Neural cell (in vitro differentiated cells): ENCODE measurements around the gene IMPG2. TPM values are rescaled to one million over a fixed set of nuclear protein-coding genes. Genes with fewer than 3 reads are reported as not detected.

ENCODE experiments used
- H2AFZ ChIP-seq: fragments of 200-600, 300-800 bp; sonication (generic), shearing (Covaris generic); 2 replicates; pipeline ENCODE4 v1.6.0; 2014; ENCODE audit warnings: low read depth, mild to moderate bottlenecking, antibody characterized with exemption, low read length, moderate library complexity
- H3F3A ChIP-seq: fragments of 200-600 bp; shearing (Covaris generic); 2 replicates; pipeline ENCODE4 v1.6.1; 2016; ENCODE audit warnings: mild to moderate bottlenecking, moderate library complexity, mixed read lengths, antibody characterized with exemption, low read length; ENCODE audit not compliant: insufficient read depth, poor library complexity, severe bottlenecking
- H3K27ac ChIP-seq: fragments of 200-600, 300-800 bp; sonication (generic), shearing (Covaris generic); 2 replicates; pipeline ENCODE4 v1.5.1; 2014; ENCODE audit warnings: mild to moderate bottlenecking, low read length, moderate library complexity
- H3K27me3 ChIP-seq: fragments of 300-800, 200-600 bp; sonication (generic), shearing (Covaris generic); 2 replicates; pipeline ENCODE4 v1.6.0; 2014; ENCODE audit warnings: mild to moderate bottlenecking, low read depth, low read length, moderate library complexity; ENCODE audit not compliant: insufficient read depth
- H3K36me3 ChIP-seq: fragments of 300-800, 200-600 bp; sonication (generic), shearing (Covaris generic); 2 replicates; pipeline ENCODE4 v1.5.1; 2014; ENCODE audit warnings: mild to moderate bottlenecking, antibody characterized with exemption, low read length, moderate library complexity; ENCODE audit not compliant: insufficient read depth
- H3K4me2 ChIP-seq: fragments of 300-800, 200-600 bp; sonication (generic), shearing (Covaris generic); 2 replicates; pipeline ENCODE4 v1.6.0; 2014; ENCODE audit warnings: mild to moderate bottlenecking, low read length
- H3K4me3 ChIP-seq: fragments of 300-800, 200-600 bp; sonication (generic), shearing (Covaris generic); 2 replicates; pipeline ENCODE4 v1.5.1; 2014; ENCODE audit warnings: mild to moderate bottlenecking, low read length, moderate library complexity
- H3K79me2 ChIP-seq: fragments of 200-600 bp; shearing (Covaris generic); replicated peaks from 2 replicates; pipeline ENCODE4 v1.6.0; 2014; ENCODE audit warnings: mild to moderate bottlenecking, low read length, moderate library complexity; ENCODE audit not compliant: insufficient read depth
- H3K9ac ChIP-seq: fragments of 300-800, 200-600 bp; sonication (generic), shearing (Covaris generic); 2 replicates; pipeline ENCODE4 v1.6.1; 2016; ENCODE audit warnings: mild to moderate bottlenecking, low read length, mixed read lengths
- H3K9me2 ChIP-seq: fragments of 200-600 bp; shearing (Covaris generic); 2 replicates; pipeline ENCODE4 v1.6.1; 2016; ENCODE audit warnings: mild to moderate bottlenecking, low read length, mixed read lengths; ENCODE audit not compliant: insufficient read depth
- H3K9me3 ChIP-seq: fragments of 200-600, 300-800 bp; sonication (generic), shearing (Covaris generic); 2 replicates; pipeline ENCODE4 v1.6.1; 2016; ENCODE audit warnings: mild to moderate bottlenecking, mixed run types, low read length, moderate library complexity, mixed read lengths
- H4K20me1 ChIP-seq: fragments of 200-600 bp; shearing (Covaris generic); 2 replicates; pipeline ENCODE4 v1.6.1; 2016; ENCODE audit warnings: mild to moderate bottlenecking, mixed run types; ENCODE audit not compliant: insufficient read depth
- EP300 ChIP-seq: fragments of 450-650 bp; conservative IDR thresholded peaks from 2 replicates; pipeline ENCODE4 v1.6.1; 2014; ENCODE audit warnings: antibody characterized with exemption, mild to moderate bottlenecking, moderate library complexity; ENCODE audit not compliant: poor library complexity, severe bottlenecking
- EZH2 ChIP-seq: fragments of 200-600, 300-800 bp; shearing (Covaris generic), sonication (generic); IDR thresholded peaks from 2 replicates; pipeline ENCODE4 v1.6.1; 2014; ENCODE audit warnings: antibody characterized with exemption, low read length, borderline replicate concordance, mild to moderate bottlenecking; ENCODE audit not compliant: insufficient read depth, poor library complexity, severe bottlenecking
- MXI1 ChIP-seq: fragments of 450-650 bp; conservative IDR thresholded peaks from 2 replicates; pipeline ENCODE4 v1.6.1; 2014; ENCODE audit warnings: antibody characterized with exemption, mild to moderate bottlenecking; ENCODE audit not compliant: poor library complexity, severe bottlenecking
- POLR2AphosphoS5 ChIP-seq: IDR thresholded peaks from 2 replicates; pipeline ENCODE4 v1.6.1; 2012
- RAD21 ChIP-seq: fragments of 450-650 bp; conservative IDR thresholded peaks from 2 replicates; pipeline ENCODE4 v1.6.1; 2014; ENCODE audit warnings: antibody characterized with exemption, mild to moderate bottlenecking, moderate library complexity
- SMC3 ChIP-seq: fragments of 450-650 bp; conservative IDR thresholded peaks from 2 replicates; pipeline ENCODE4 v1.6.1; 2014; ENCODE audit warnings: antibody characterized with exemption, mild to moderate bottlenecking, moderate library complexity; ENCODE audit not compliant: poor library complexity
- TAF1 ChIP-seq: IDR thresholded peaks from 2 replicates; pipeline ENCODE4 v1.6.1; 2012; ENCODE audit warnings: low read depth
- polyA plus RNA-seq: library from polyadenylated mRNA; depleted of rRNA; stranded (reverse); fragments of >200 nt; gene quantifications from 2 replicates; pipeline ENCODE4 v1.2.3, GENCODE V29; 2014
- TF ChIP-seq, protein P1 (sequence below): IDR thresholded peaks from 2 replicates; pipeline ENCODE4 v1.6.1; 2012; ENCODE audit warnings: borderline replicate concordance
- TF ChIP-seq, protein P2 (sequence below): fragments of 450-650 bp; IDR thresholded peaks from 2 replicates; pipeline ENCODE4 v1.5.1; 2014; ENCODE audit warnings: antibody characterized with exemption, mild to moderate bottlenecking, moderate library complexity; ENCODE audit not compliant: poor library complexity, severe bottlenecking

Gene IMPG2
- polyA plus RNA-seq, 1 donor from 2014 or later: 6.3 TPM

DNA sequence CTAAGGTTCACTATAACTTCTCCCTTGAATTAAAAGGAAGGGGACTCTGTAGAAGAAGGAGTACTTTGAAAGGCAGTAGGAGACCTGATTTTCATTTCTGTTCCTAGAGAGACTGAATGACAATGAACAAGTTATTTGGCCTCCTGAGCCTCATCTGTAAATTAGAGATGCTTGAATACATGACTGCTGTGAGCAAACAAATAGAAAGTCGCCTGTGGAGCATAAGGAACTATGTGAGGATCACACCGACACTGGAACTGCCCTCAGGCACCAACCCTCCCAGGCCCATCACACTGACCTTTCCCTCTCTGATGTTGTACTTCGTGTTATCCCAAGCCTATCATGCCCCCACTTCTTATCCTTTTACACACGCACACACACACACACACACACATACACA lies 48.6 kb downstream of the IMPG2 start:
- Histone ChIP-seq H3K36me3 (no peaks in the 10 kb centered on the region), H3K27me3 (no peaks in the 10 kb centered on the region), H3K9me2 (no peaks in the 10 kb centered on the region), H3K4me3 (no peak overlapping the region), H3K9ac (no peak overlapping the region), H4K20me1 (no peaks in the 10 kb centered on the region), H3K9me3 (no peaks in the 10 kb centered on the region), H3K79me2 (no peaks in the 10 kb centered on the region), H3K27ac (no peak overlapping the region), H3F3A (no peaks in the 10 kb centered on the region), H3K4me2 (no peak overlapping the region), H2AFZ (no peak overlapping the region)
- no peak for TF ChIP-seq TAF1
- TF ChIP-seq, protein P1, sequence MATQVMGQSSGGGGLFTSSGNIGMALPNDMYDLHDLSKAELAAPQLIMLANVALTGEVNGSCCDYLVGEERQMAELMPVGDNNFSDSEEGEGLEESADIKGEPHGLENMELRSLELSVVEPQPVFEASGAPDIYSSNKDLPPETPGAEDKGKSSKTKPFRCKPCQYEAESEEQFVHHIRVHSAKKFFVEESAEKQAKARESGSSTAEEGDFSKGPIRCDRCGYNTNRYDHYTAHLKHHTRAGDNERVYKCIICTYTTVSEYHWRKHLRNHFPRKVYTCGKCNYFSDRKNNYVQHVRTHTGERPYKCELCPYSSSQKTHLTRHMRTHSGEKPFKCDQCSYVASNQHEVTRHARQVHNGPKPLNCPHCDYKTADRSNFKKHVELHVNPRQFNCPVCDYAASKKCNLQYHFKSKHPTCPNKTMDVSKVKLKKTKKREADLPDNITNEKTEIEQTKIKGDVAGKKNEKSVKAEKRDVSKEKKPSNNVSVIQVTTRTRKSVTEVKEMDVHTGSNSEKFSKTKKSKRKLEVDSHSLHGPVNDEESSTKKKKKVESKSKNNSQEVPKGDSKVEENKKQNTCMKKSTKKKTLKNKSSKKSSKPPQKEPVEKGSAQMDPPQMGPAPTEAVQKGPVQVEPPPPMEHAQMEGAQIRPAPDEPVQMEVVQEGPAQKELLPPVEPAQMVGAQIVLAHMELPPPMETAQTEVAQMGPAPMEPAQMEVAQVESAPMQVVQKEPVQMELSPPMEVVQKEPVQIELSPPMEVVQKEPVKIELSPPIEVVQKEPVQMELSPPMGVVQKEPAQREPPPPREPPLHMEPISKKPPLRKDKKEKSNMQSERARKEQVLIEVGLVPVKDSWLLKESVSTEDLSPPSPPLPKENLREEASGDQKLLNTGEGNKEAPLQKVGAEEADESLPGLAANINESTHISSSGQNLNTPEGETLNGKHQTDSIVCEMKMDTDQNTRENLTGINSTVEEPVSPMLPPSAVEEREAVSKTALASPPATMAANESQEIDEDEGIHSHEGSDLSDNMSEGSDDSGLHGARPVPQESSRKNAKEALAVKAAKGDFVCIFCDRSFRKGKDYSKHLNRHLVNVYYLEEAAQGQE: no peak
- TF ChIP-seq EZH2: no peak
- TF ChIP-seq RAD21: no peak
- no peak for TF ChIP-seq EP300
- no peak for TF ChIP-seq SMC3
- no peak for TF ChIP-seq MXI1
- no peak for TF ChIP-seq POLR2AphosphoS5
- TF ChIP-seq, protein P2, sequence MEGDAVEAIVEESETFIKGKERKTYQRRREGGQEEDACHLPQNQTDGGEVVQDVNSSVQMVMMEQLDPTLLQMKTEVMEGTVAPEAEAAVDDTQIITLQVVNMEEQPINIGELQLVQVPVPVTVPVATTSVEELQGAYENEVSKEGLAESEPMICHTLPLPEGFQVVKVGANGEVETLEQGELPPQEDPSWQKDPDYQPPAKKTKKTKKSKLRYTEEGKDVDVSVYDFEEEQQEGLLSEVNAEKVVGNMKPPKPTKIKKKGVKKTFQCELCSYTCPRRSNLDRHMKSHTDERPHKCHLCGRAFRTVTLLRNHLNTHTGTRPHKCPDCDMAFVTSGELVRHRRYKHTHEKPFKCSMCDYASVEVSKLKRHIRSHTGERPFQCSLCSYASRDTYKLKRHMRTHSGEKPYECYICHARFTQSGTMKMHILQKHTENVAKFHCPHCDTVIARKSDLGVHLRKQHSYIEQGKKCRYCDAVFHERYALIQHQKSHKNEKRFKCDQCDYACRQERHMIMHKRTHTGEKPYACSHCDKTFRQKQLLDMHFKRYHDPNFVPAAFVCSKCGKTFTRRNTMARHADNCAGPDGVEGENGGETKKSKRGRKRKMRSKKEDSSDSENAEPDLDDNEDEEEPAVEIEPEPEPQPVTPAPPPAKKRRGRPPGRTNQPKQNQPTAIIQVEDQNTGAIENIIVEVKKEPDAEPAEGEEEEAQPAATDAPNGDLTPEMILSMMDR: no peak

DNA sequence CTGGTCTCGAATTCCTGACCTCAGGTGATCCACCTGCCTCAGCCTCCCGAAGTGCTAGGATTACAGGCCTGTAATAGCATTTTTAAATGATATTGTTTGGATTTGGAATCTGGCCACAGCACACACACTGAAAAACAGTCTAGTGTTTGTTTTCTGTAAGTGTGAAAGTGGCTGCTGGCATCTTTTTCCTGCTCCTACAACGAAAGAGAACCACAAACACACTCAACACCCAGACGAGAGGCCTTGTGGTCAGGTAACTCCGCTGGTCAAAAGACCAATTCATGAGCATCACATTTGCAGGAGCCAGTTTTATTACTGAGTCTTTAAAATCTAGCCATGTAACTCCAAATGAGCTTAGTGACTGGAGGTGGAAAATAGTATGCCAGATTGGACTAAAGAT lies 50.2 kb downstream of the IMPG2 start:
- no peaks in the 10 kb centered on the region for H3K79me2 ChIP-seq
- no peaks in the 10 kb centered on the region for H3K36me3 ChIP-seq
- no peak overlapping the region for H3K4me3 ChIP-seq
- H3K27me3 ChIP-seq: no peaks in the 10 kb centered on the region
- H3K4me2 ChIP-seq: no peak overlapping the region
- no peak overlapping the region for H2AFZ ChIP-seq
- no peaks in the 10 kb centered on the region for H3K9me3 ChIP-seq
- H3K9me2 ChIP-seq: no peaks in the 10 kb centered on the region
- no peaks in the 10 kb centered on the region for H4K20me1 ChIP-seq
- no peaks in the 10 kb centered on the region for H3F3A ChIP-seq
- no peak overlapping the region for H3K9ac ChIP-seq
- H3K27ac ChIP-seq: no peak overlapping the region
- TF ChIP-seq POLR2AphosphoS5: no peak
- TF ChIP-seq, protein P1: no peak
- no peak for TF ChIP-seq RAD21
- no peak for TF ChIP-seq EP300
- TF ChIP-seq, protein P2: no peak
- TF ChIP-seq SMC3: no peak
- no peak for TF ChIP-seq TAF1
- TF ChIP-seq MXI1: no peak
- no peak for TF ChIP-seq EZH2
